ENCODE data around the gene PRRC1. TPM values are rescaled to one million over a fixed set of nuclear protein-coding genes. Genes with fewer than 3 reads are reported as not detected.
A peak's percentile ranks its signal among the peaks of the same experiment; 100 is the strongest.
"Not testable (repeated sequence)": the region's sequence is repeated elsewhere in the genome, so short reads cannot be mapped to it uniquely, and the experiment has no call there.

PRRC1 gene
- total RNA-seq, 6 donors from 2014 or later, result 30.1 to 61.8 (median 45.5) TPM

DNA sequence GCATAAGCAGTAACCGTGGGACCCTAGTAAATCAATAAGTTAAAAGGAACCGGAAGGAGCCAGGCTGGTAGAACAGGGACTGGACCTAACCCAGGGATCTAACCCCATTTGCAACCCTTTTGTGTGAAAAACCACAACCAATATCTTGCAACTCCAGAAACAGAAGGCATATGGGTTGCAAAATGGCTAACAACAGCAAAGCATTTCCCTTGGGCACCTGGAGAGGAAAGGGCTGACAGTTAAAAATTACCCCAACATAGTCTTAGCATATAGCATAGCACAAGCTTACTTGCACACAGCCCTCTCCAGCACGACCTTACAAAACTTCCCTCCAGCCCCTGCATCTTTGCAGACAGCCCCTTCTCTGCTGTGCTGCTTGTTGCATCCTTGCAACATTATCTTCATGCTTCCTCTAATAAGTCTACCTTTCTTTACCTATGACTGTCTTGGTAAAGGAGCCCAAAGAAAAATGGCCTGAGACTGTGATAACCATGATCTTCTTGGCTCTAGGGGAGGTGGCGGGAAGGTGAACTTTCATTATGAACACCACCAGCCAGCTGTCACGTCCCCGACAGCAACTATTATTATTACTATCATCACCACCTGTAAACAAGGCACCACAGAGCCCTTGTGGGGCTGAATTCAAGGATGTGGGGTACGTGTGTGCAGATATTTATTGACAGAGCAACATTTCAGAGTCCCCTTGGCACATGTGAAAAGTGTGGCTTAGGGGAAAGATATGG lies 49.8 kb downstream of the PRRC1 start:
- no peaks in the 10 kb centered on the region for H3K27me3 ChIP-seq
- H3K36me3 ChIP-seq, result no peaks in the 10 kb centered on the region
- ATAC-seq (ENCODE audit: low FRiP score in 2 of 2), result no peak
- 48 to 62% methylated on average over 7 of the region's 7 CpGs for WGBS, 2 donors
- H3K4me3 ChIP-seq, result no peak overlapping the region
- no peak for DNase-seq
- no peak overlapping the region for H3K27ac ChIP-seq
- peaks cover 4 to 14% (median 7%) of the 10 kb centered on the region in 4 donors for H3K4me1 ChIP-seq
- TF ChIP-seq EP300 (IDR thresholded peaks at IDR 0.05) (no peak), POLR2A (IDR thresholded peaks at IDR 0.05) (no peak), POLR2AphosphoS5 (IDR thresholded peaks at IDR 0.05) (no peak)
- TF ChIP-seq, protein P1, sequence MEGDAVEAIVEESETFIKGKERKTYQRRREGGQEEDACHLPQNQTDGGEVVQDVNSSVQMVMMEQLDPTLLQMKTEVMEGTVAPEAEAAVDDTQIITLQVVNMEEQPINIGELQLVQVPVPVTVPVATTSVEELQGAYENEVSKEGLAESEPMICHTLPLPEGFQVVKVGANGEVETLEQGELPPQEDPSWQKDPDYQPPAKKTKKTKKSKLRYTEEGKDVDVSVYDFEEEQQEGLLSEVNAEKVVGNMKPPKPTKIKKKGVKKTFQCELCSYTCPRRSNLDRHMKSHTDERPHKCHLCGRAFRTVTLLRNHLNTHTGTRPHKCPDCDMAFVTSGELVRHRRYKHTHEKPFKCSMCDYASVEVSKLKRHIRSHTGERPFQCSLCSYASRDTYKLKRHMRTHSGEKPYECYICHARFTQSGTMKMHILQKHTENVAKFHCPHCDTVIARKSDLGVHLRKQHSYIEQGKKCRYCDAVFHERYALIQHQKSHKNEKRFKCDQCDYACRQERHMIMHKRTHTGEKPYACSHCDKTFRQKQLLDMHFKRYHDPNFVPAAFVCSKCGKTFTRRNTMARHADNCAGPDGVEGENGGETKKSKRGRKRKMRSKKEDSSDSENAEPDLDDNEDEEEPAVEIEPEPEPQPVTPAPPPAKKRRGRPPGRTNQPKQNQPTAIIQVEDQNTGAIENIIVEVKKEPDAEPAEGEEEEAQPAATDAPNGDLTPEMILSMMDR (IDR thresholded peaks at IDR 0.05), result no peak
- no peaks in the 10 kb centered on the region for H3K9me3 ChIP-seq

DNA sequence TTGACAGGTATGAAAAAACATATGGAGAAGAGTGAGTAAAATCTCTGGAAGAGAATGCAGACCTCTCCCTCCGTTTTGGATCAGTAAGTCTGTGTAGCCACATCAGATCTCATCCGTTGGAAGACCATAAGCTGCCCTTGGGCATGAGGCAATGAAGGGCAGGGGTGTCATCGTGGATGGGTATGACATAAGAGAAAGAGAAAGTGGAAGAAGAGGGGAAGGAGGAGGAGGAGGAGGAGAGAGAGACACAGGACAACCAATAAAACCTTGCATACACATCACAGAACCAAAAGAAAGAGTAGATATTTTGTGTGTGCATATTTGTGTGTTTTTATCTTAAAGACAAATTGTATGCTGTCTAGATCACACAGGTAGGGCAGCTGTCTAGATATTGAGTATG lies 50.7 kb downstream of the PRRC1 start:
- Histone ChIP-seq H3K36me3 (no peaks in the 10 kb centered on the region), H3K27me3 (no peaks in the 10 kb centered on the region), H3K4me1 (peaks cover 4 to 9% (median 6%) of the 10 kb centered on the region in 4 donors), H3K27ac (no peak overlapping the region), H3K4me3 (no peak overlapping the region), H3K9me3 (no peaks in the 10 kb centered on the region)
- 67 to 70% methylated on average over 3 of the region's 3 CpGs for WGBS, 2 donors
- ATAC-seq (ENCODE audit: low FRiP score in 2 of 2), result no peak
- DNase-seq, result no peak
- no peak for TF ChIP-seq POLR2AphosphoS5 (IDR thresholded peaks at IDR 0.05)
- no peak for TF ChIP-seq EP300 (IDR thresholded peaks at IDR 0.05)
- no peak for TF ChIP-seq POLR2A (IDR thresholded peaks at IDR 0.05)

DNA sequence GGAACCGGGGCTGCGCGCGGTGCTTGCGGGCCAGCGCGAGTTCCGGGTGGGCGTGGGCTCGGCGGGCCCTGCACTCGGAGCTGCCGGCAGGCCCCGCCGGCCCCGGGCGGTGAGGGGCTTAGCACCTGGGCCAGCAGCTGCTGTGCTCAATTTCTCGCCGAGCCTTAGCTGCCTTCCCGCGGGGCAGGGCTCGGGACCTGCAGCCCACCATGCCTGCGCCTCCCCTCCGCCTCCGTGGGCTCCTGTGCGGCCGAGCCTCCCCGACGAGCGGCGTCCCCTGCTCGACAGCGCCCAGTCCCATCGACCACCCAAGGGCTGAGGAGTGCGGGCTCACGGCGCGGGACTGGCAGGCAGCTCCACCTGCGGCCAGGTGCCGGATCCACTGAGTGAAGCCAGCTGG lies 52.0 kb downstream of the PRRC1 start:
- H3K4me1 ChIP-seq; H3K27ac ChIP-seq; H3K36me3 ChIP-seq; H3K27me3 ChIP-seq; H3K9me3 ChIP-seq; H3K4me3 ChIP-seq; ATAC-seq (ENCODE audit: low FRiP score in 2 of 2): not testable (repeated sequence)
- WGBS, 2 donors, result 78 to 97% methylated on average over 7 to 18 of the region's 40 CpGs
- peak in 1 of 2 donors; percentile 76 for DNase-seq

DNA sequence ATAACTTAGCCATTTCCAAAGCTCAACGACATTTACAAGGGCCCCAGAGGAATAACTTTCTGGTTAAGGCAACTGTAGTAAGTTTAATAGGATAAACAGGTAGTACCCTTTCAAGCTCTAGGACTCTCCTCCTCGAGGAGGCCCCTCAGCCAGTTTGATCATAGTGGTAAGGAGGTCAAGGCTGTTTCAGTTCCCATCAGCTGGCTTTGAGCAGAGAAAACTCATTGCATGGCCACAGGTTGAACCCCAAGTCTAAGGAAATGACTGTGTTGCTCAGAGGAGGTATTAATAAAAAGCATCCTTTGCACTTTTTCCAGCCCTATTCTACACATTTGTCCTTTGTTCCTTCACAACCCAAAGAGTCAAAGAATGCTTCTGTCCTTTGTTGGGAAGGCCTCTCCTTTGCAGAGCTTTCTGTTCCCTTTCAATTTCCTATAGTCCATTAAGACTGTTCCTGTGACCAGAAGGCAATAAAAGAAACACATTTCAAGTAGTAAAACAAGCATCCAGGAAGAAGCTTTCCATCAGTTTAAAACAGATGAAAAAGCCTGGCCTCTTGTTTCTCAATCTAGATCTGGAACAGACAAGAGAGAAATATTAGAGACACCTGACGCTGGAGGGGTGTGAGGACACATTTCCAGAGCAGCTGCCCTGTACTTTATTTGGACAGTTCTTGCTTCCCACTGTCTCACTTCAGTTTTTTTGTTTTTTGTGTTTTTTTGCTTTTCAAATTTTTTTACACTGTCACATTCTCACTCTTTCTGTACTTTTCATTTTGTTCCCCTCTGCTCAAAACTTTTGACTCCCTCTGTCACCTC lies 54.1 kb downstream of the PRRC1 start:
- TF ChIP-seq POLR2AphosphoS5 (IDR thresholded peaks at IDR 0.05) (no peak), POLR2A (IDR thresholded peaks at IDR 0.05) (no peak), EP300 (IDR thresholded peaks at IDR 0.05) (no peak)
- TF ChIP-seq, protein P1 (IDR thresholded peaks at IDR 0.05), result no peak
- 55 to 69% methylated on average over 3 of the region's 3 CpGs for WGBS, 2 donors
- no peak overlapping the region for H3K27ac ChIP-seq
- H3K9me3 ChIP-seq, result peaks cover 0 to 5% (median 1%) of the 10 kb centered on the region in 4 donors
- no peak overlapping the region for H3K4me3 ChIP-seq
- no peak for ATAC-seq (ENCODE audit: low FRiP score in 2 of 2)
- no peaks in the 10 kb centered on the region for H3K4me1 ChIP-seq
- no peaks in the 10 kb centered on the region for H3K27me3 ChIP-seq
- no peak for DNase-seq
- H3K36me3 ChIP-seq, result no peaks in the 10 kb centered on the region

DNA sequence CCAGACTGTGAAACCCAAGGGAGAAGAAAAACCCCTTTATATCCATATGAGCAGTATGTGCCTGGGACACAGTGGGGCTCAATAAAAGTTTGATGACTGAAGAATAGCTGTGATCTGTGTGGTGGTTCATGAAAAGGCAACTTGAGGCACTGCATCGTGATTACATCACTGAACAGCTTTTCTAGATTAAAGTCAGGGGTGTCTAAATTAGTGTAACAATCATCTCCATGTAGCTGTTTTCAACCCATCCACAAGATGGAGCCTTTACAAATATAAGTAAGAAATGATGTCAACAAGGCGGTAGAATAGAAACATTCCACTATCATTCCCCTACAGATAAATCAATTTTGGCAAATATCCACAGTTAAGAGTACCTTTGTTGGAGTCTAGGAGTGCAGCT lies 55.5 kb downstream of the PRRC1 start:
- Histone ChIP-seq H3K9me3 (peaks cover 0 to 5% (median 1%) of the 10 kb centered on the region in 4 donors), H3K27me3 (no peaks in the 10 kb centered on the region), H3K27ac (no peak overlapping the region), H3K4me3 (no peak overlapping the region), H3K36me3 (no peaks in the 10 kb centered on the region), H3K4me1 (no peaks in the 10 kb centered on the region)
- ATAC-seq (ENCODE audit: low FRiP score in 2 of 2), result no peak
- WGBS, 2 donors, result 77 to 88% methylated on average over 2 of the region's 2 CpGs
- TF ChIP-seq, protein P1 (IDR thresholded peaks at IDR 0.05), result peak in 1 of 6 experiments; percentile 27
- no peak for TF ChIP-seq POLR2AphosphoS5 (IDR thresholded peaks at IDR 0.05)
- no peak for DNase-seq
